SU-DHL-6 (cell line): ENCODE results near the gene TICAM1.

Experiments used
- H2AFZ ChIP-seq: fragments of 200-600 bp; sonication (generic); 2 replicates; pipeline ENCODE4 v1.6.1; 2014; ENCODE audit warnings: low read depth, mild to moderate bottlenecking, moderate library complexity, mixed read lengths, antibody characterized with exemption, low read length; ENCODE audit not compliant: severe bottlenecking
- H3F3A ChIP-seq: fragments of 200-600 bp; shearing (Covaris generic); 2 replicates; pipeline ENCODE4 v1.6.0; 2016; ENCODE audit warnings: antibody characterized with exemption, mild to moderate bottlenecking; ENCODE audit not compliant: insufficient read depth
- H3K27ac ChIP-seq: fragments of 200-600 bp; sonication (generic); 2 replicates; pipeline ENCODE4 v1.5.1; 2016; ENCODE audit warnings: low read depth, mild to moderate bottlenecking, low read length, moderate library complexity, mixed read lengths
- H3K27me3 ChIP-seq: fragments of 200-600 bp; sonication (generic), shearing (Covaris generic); 2 replicates; pipeline ENCODE4 v1.6.0; 2014; ENCODE audit warnings: mild to moderate bottlenecking, low read length
- H3K36me3 ChIP-seq: fragments of 200-600 bp; sonication (generic); 2 replicates; pipeline ENCODE4 v1.6.1; 2014; ENCODE audit warnings: mild to moderate bottlenecking, low read length, mixed read lengths
- H3K4me2 ChIP-seq: fragments of 300-600, 200-600 bp; shearing (Covaris generic), sonication (generic); 2 replicates; pipeline ENCODE4 v1.6.0; 2014; ENCODE audit warnings: low read length, low read depth, mild to moderate bottlenecking; ENCODE audit not compliant: poor library complexity, severe bottlenecking
- H3K4me3 ChIP-seq: fragments of 200-600 bp; sonication (generic); 2 replicates; pipeline ENCODE4 v1.5.1; 2014; ENCODE audit warnings: antibody characterized with exemption, low read length, mild to moderate bottlenecking, mixed read lengths; ENCODE audit not compliant: insufficient read depth, poor library complexity, severe bottlenecking
- H3K79me2 ChIP-seq: fragments of 200-600 bp; sonication (generic); 2 replicates; pipeline ENCODE4 v1.6.1; 2014; ENCODE audit warnings: mild to moderate bottlenecking, low read length, moderate library complexity; ENCODE audit not compliant: insufficient read depth
- H3K9ac ChIP-seq: fragments of 200-600 bp; sonication (generic); 2 replicates; pipeline ENCODE4 v1.7.0; 2014; ENCODE audit warnings: mild to moderate bottlenecking, low read length
- H3K9me2 ChIP-seq: fragments of 200-600 bp; sonication (generic); replicated peaks from 2 replicates; pipeline ENCODE4 v1.6.1; 2014; ENCODE audit warnings: low read length; ENCODE audit not compliant: insufficient read depth
- H3K9me3 ChIP-seq: fragments of 200-600 bp; sonication (generic); 2 replicates; pipeline ENCODE4 v1.6.1; 2014; ENCODE audit warnings: low read length, mixed read lengths; ENCODE audit not compliant: insufficient read depth
- H4K20me1 ChIP-seq: fragments of 200-600 bp; sonication (generic); 2 replicates; pipeline ENCODE4 v1.6.1; 2014; ENCODE audit warnings: low read depth, mild to moderate bottlenecking, antibody characterized with exemption, low read length, moderate library complexity, mixed read lengths
- CTCF ChIP-seq: fragments of 200-600 bp; sonication (generic); IDR thresholded peaks from one replicate; pipeline ENCODE4 v1.5.1; 2017; ENCODE audit warnings: antibody characterized with exemption, mild to moderate bottlenecking, low read length, moderate library complexity; ENCODE audit not compliant: insufficient read depth, poor library complexity, severe bottlenecking
- EZH2phosphoT487 ChIP-seq: fragments of 200-600 bp; sonication (generic), shearing (Covaris generic); conservative IDR thresholded peaks from 2 replicates; pipeline ENCODE4 v1.6.1; 2018; ENCODE audit warnings: mild to moderate bottlenecking, antibody characterized with exemption, low read length, moderate library complexity, mixed read lengths

Gene TICAM1

GRCh38 chr19:4768934-4769777 lies 62.4 kb downstream of the TICAM1 start:
- no peak overlapping the region for H2AFZ ChIP-seq
- no peak overlapping the region for H3K4me2 ChIP-seq
- no peaks in the 10 kb centered on the region for H3K36me3 ChIP-seq
- no peak overlapping the region for H3K4me3 ChIP-seq
- no peaks in the 10 kb centered on the region for H3K9me2 ChIP-seq
- H3K79me2 ChIP-seq, result no peaks in the 10 kb centered on the region
- no peaks in the 10 kb centered on the region for H4K20me1 ChIP-seq
- no peak for TF ChIP-seq EZH2phosphoT487
- no peak for TF ChIP-seq CTCF
- H3K27me3 ChIP-seq, result no peaks in the 10 kb centered on the region
- no peak overlapping the region for H3K27ac ChIP-seq
- no peaks in the 10 kb centered on the region for H3K9me3 ChIP-seq
- no peaks in the 10 kb centered on the region for H3F3A ChIP-seq
- no peak overlapping the region for H3K9ac ChIP-seq
